Breast epithelium (tissue), 4 donors: ENCODE results near the gene WNT8B. TPM values are rescaled to one million over a fixed set of nuclear protein-coding genes. Genes with fewer than 3 reads are reported as not detected.

Experiments used
- DNase-seq, 2 donors: peaks; one replicate each; pipeline ENCODE4 v3.0.0-alpha.2; 2019; ENCODE audit warnings: low spot score in 2 of 2
- H3K27ac ChIP-seq, 2 donors: fragments of 200-600 bp; sonication (generic) in 1 of 2; one replicate each; pipeline ENCODE4 v1.5.1; 2016 to 2019; ENCODE audit warnings: mild to moderate bottlenecking in 1 of 2
- H3K27me3 ChIP-seq, 2 donors: fragments of 200-600 bp; sonication (generic) in 1 of 2; one replicate each; pipeline versions ENCODE4 v1.5.1 to v1.6.0; 2017 to 2019; ENCODE audit warnings: control low read depth in 1 of 2, mild to moderate bottlenecking in 1 of 2
- H3K36me3 ChIP-seq: fragments of 200-600 bp; one replicate; pipeline ENCODE4 v1.5.1; 2019
- H3K4me1 ChIP-seq, 2 donors: fragments of 200-600 bp; sonication (generic); one replicate each; pipeline ENCODE4 v1.5.1; 2016 to 2019; ENCODE audit warnings: control low read depth in 1 of 2
- H3K4me3 ChIP-seq, 3 donors: fragments of 200-600 bp; sonication (generic); 1 replicate in 2 of 3; 2 replicates in 1 of 3; pipeline ENCODE4 v1.5.1; 2016 to 2019; ENCODE audit warnings: mild to moderate bottlenecking in 3 of 3, moderate library complexity in 2 of 3
- H3K9me3 ChIP-seq, 2 donors: fragments of 200-600 bp; sonication (generic) in 1 of 2; one replicate each; pipeline ENCODE4 v1.5.1; 2016 to 2019; ENCODE audit warnings: control low read depth in 1 of 2
- POLR2A ChIP-seq: fragments of 450-650 bp; IDR thresholded peaks from one replicate; pipeline ENCODE4 v1.6.1; 2016; ENCODE audit warnings: antibody characterized with exemption, mild to moderate bottlenecking, moderate library complexity
- POLR2AphosphoS5 ChIP-seq, 3 donors: sonication (generic); formaldehyde crosslinking; IDR thresholded peaks; one replicate each; pipeline ENCODE4 v1.6.1; 2017; ENCODE audit warnings: antibody characterized with exemption in 3 of 3
- intact Hi-C: fragments of 100-400 bp; cut with DNase I; formaldehyde crosslinking; loops from one replicate; pipeline ENCODE4 v1.15.1; 2023; ENCODE audit warnings: low total_unique reads
- total RNA-seq, 3 donors: library from RNA; depleted of rRNA; stranded (reverse); fragments of >200 nt; gene quantifications; one replicate each; pipeline ENCODE4 v1.1.0, GENCODE V29; 2016
- TF ChIP-seq, protein P1 (sequence below), 3 donors: fragments of 450-650 bp; IDR thresholded peaks; one replicate each; pipeline ENCODE4 v1.5.1; 2016 to 2017; ENCODE audit warnings: antibody characterized with exemption in 3 of 3, mild to moderate bottlenecking in 3 of 3, moderate library complexity in 3 of 3

The WNT8B gene
- total RNA-seq, 3 donors from 2014 or later, result not detected

GRCh38 chr10:100524638-100525037, 61.8 kb downstream of the WNT8B start:
- H3K4me1 ChIP-seq, result peaks cover 0 to 8% of the 10 kb centered on the region in 2 donors
- TF ChIP-seq POLR2AphosphoS5 (IDR thresholded peaks at IDR 0.05) (no peak), POLR2A (no peak)
- TF ChIP-seq, protein P1, sequence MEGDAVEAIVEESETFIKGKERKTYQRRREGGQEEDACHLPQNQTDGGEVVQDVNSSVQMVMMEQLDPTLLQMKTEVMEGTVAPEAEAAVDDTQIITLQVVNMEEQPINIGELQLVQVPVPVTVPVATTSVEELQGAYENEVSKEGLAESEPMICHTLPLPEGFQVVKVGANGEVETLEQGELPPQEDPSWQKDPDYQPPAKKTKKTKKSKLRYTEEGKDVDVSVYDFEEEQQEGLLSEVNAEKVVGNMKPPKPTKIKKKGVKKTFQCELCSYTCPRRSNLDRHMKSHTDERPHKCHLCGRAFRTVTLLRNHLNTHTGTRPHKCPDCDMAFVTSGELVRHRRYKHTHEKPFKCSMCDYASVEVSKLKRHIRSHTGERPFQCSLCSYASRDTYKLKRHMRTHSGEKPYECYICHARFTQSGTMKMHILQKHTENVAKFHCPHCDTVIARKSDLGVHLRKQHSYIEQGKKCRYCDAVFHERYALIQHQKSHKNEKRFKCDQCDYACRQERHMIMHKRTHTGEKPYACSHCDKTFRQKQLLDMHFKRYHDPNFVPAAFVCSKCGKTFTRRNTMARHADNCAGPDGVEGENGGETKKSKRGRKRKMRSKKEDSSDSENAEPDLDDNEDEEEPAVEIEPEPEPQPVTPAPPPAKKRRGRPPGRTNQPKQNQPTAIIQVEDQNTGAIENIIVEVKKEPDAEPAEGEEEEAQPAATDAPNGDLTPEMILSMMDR (IDR thresholded peaks at IDR 0.05), result no peak
- H3K27ac ChIP-seq, result no peak overlapping the region
- H3K27me3 ChIP-seq, result no peaks in the 10 kb centered on the region
- H3K9me3 ChIP-seq, result no peaks in the 10 kb centered on the region
- no peaks in the 10 kb centered on the region for H3K36me3 ChIP-seq
- intact Hi-C loops, result no loop called here
- no peak for DNase-seq
- no peak overlapping the region for H3K4me3 ChIP-seq

DNA sequence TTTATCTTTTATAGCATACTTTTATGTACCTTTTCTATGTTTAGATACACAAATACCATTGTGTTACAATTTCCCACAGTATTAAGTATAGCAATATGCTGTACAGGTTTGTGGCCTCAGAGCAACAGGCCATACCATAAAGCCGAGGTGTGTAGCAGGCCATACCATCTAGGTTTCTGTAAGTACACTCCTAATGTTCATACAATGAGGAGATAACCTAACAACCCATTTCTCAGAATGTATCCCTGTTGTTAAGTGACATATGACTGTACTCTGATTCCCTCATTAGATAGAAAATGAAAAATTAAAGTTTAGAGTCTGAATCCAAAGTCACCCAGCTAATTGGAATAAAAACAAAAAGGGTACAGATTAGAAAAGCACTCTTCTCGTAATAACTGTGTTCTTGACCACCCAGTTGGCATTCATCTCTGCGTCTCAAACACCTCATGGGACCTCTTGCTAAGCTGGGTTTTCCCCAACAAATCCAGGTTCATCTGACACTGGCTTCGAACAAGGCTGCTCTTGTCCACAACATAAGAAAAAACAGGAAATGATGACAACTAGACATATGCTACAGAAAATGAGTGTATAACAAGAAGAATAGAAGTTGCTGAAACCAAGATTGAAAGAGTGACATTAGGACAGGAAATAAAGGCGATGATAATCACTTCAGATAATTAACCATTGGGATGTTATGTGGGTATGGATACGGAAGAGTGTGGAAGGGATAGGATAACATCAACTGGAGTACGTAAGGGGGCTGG, 65.5 kb downstream of the WNT8B start:
- intact Hi-C loops, result no loop called here
- peaks cover 0 to 8% of the 10 kb centered on the region in 2 donors for H3K4me1 ChIP-seq

DNA sequence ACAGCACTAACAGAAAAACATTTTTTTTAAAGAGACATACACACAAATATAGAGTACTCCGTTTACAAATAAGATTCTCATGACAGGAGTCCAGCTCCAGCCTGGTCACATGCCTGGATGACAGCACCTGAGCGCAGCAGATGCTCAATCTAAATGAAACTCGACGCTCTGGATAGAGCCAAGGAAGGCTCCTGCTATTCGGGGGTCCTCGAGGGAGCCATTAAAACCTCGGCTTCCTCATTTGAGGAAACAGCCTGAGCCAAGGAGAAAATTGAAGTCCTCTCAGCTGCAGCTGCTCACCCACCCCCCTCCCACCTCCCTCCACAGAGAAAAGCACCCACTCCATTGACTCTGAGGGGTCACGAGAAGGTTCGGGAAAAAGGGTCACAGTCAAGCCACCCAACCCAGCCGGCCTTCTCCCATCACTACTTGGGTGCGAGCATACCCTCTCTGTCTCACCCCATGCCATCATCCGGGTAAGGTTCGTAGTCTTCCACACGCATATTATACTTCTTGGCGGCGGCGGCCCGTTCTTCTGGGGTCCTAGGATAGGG, 66.2 kb downstream of the WNT8B start:
- DNase-seq, result no peak
- no peak for TF ChIP-seq POLR2AphosphoS5 (IDR thresholded peaks at IDR 0.05)
- no peak for TF ChIP-seq POLR2A
- TF ChIP-seq, protein P1 (IDR thresholded peaks at IDR 0.05), result no peak
- Histone ChIP-seq H3K27me3 (no peaks in the 10 kb centered on the region), H3K4me1 (peaks cover 0 to 8% of the 10 kb centered on the region in 2 donors), H3K9me3 (no peaks in the 10 kb centered on the region), H3K27ac (peak overlapping the region; percentile 80 to 88), H3K36me3 (no peaks in the 10 kb centered on the region), H3K4me3 (peak overlapping the region; percentile 60 to 81 (median 73))
- intact Hi-C loops, result no loop called here

More for the DNA sequence above, 65.5 kb downstream of the WNT8B start:
- Histone ChIP-seq H3K9me3 (no peaks in the 10 kb centered on the region), H3K4me3 (peak overlapping the region; percentile 60 to 81 (median 73)), H3K36me3 (no peaks in the 10 kb centered on the region), H3K27me3 (no peaks in the 10 kb centered on the region), H3K27ac (peak overlapping the region; percentile 80 to 88)
- no peak for DNase-seq
- TF ChIP-seq POLR2A, result no peak
- no peak for TF ChIP-seq POLR2AphosphoS5 (IDR thresholded peaks at IDR 0.05)
- TF ChIP-seq, protein P1 (IDR thresholded peaks at IDR 0.05), result no peak

- peaks cover 0 to 8% of the 10 kb centered on the region in 2 donors for H3K4me1 ChIP-seq
- peak; percentile 31 to 74 (median 33) for TF ChIP-seq POLR2AphosphoS5 (IDR thresholded peaks at IDR 0.05)
- TF ChIP-seq POLR2A, result peak; percentile 25
- TF ChIP-seq, protein P1 (IDR thresholded peaks at IDR 0.05), result no peak
- peak within 1 kb of the TSS; percentile 80 to 88 for H3K27ac ChIP-seq
- no peaks in the 10 kb centered on the region for H3K9me3 ChIP-seq
- intact Hi-C loops, result no loop called here
- no peaks in the 10 kb centered on the region for H3K36me3 ChIP-seq
- no peaks in the 10 kb centered on the region for H3K27me3 ChIP-seq
- DNase-seq, result peak; percentile 76 to 83
- H3K4me3 ChIP-seq, result peak within 1 kb of the TSS; percentile 60 to 81 (median 73)
Observed at GRCh38 chr10:100529475-100530298, 66.9 kb downstream of the WNT8B start, which contains the start of gene NDUFB8. NDUFB8 (minus strand) TSS chr10:100529871; CDS start chr10:100529851, 20 bp downstream.
